Prostate gland (tissue), 2 donors: ENCODE results near the gene HSPA1B.

ENCODE experiments used
- CTCF ChIP-seq, 4 experiments: fragments of 200-600 bp in 2 of 4; fragments of 450-650 bp in 2 of 4; sonication (generic) in 2 of 4; IDR thresholded peaks; 1 replicate in 3 of 4; 2 replicates in 1 of 4; pipeline ENCODE4 v1.5.1; 2016 to 2019; ENCODE audit warnings: antibody characterized with exemption in 4 of 4, mild to moderate bottlenecking in 2 of 4, moderate library complexity in 2 of 4
- POLR2A ChIP-seq: fragments of 450-650 bp; IDR thresholded peaks from one replicate; pipeline ENCODE4 v1.6.1; 2016; ENCODE audit warnings: antibody characterized with exemption, mild to moderate bottlenecking
- POLR2AphosphoS5 ChIP-seq: sonication (generic); formaldehyde crosslinking; IDR thresholded peaks from one replicate; pipeline ENCODE4 v1.6.1; 2017; ENCODE audit warnings: antibody characterized with exemption

- TF ChIP-seq POLR2AphosphoS5 (no peak), CTCF (IDR thresholded peaks at IDR 0.05) (no peak), POLR2A (no peak)
Observed at GRCh38 chr6:31861919-31862343, 34.4 kb downstream of the HSPA1B start.
